HFFc6 (cell line): ENCODE results near the gene NIT2. TPM values are rescaled to one million over a fixed set of nuclear protein-coding genes. Genes with fewer than 3 reads are reported as not detected.

Source experiments
- DNase-seq: peaks from one replicate; pipeline ENCODE4 v3.0.0-alpha.2; 2018
- H3K27ac Mint-ChIP-seq: 2 replicates; pipeline ENCODE4 v1.8.0; 2020; ENCODE audit warnings: mild to moderate bottlenecking, mixed read lengths
- H3K27me3 Mint-ChIP-seq: 2 replicates; pipeline ENCODE4 v1.8.0; 2021; ENCODE audit warnings: mild to moderate bottlenecking, moderate library complexity, mixed read lengths; ENCODE audit not compliant: insufficient read depth
- H3K36me3 Mint-ChIP-seq: 2 replicates; pipeline ENCODE4 v1.8.0; 2021; ENCODE audit warnings: low read depth, mixed read lengths
- H3K4me1 Mint-ChIP-seq: 2 replicates; pipeline ENCODE4 v1.8.0; 2020; ENCODE audit warnings: low read depth, mixed read lengths
- H3K4me3 Mint-ChIP-seq: 2 replicates; pipeline ENCODE4 v1.8.0; 2020; ENCODE audit warnings: mild to moderate bottlenecking, moderate library complexity, mixed read lengths
- H3K9me3 Mint-ChIP-seq: 2 replicates; pipeline ENCODE4 v1.8.0; 2020; ENCODE audit warnings: mild to moderate bottlenecking, mixed read lengths
- total RNA-seq, 6 experiments: library from RNA; stranded (reverse); fragmentation: NEBNext Ultra II Directional; extraction: Animal tissue kit (Norgen Biotek cat#: 25700); gene quantifications; 2 replicates in 1 of 6; 3 replicates in 5 of 6; pipeline ENCODE4 v1.2.3, GENCODE V29; 2021
- TF ChIP-seq, protein P1 (sequence below): fragments of 200-600 bp; sonication (generic); IDR thresholded peaks from 2 replicates; pipeline ENCODE4 v1.5.0; 2021; ENCODE audit warnings: antibody characterized with exemption, mild to moderate bottlenecking

NIT2 gene
- total RNA-seq, 6 experiments from 2014 or later = 36.4 to 48.6 (median 42.7) TPM

DNA sequence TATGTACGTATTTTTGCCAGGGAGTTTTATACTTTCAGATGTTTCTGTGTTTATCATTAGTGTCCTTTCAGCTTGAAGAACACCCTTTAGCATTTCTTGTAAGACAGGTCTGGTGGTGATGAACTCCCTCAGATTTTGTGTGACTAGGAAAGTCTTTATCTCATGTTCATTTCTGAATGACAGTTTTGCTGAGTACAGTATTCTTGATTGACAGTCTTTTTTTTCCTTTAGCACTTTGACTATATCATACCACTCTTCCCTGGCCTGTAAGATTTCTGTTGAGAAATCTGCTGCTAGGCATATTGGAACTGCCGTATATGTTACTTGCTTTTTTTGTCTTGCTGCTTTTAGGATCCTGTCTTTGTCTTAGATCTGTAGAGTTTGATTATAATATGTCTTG is 72.6 kb downstream of the NIT2 start:
- TF ChIP-seq, protein P1, sequence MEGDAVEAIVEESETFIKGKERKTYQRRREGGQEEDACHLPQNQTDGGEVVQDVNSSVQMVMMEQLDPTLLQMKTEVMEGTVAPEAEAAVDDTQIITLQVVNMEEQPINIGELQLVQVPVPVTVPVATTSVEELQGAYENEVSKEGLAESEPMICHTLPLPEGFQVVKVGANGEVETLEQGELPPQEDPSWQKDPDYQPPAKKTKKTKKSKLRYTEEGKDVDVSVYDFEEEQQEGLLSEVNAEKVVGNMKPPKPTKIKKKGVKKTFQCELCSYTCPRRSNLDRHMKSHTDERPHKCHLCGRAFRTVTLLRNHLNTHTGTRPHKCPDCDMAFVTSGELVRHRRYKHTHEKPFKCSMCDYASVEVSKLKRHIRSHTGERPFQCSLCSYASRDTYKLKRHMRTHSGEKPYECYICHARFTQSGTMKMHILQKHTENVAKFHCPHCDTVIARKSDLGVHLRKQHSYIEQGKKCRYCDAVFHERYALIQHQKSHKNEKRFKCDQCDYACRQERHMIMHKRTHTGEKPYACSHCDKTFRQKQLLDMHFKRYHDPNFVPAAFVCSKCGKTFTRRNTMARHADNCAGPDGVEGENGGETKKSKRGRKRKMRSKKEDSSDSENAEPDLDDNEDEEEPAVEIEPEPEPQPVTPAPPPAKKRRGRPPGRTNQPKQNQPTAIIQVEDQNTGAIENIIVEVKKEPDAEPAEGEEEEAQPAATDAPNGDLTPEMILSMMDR = no peak
- no peak for DNase-seq
- Mint-ChIP-seq H3K36me3 (peaks cover 38% of the 10 kb centered on the region), H3K27ac (no peak overlapping the region), H3K9me3 (peaks cover 4% of the 10 kb centered on the region; the same call in 1 of the 2 replicates), H3K4me3 (no peak overlapping the region), H3K27me3 (no peaks in the 10 kb centered on the region), H3K4me1 (peaks cover 36% of the 10 kb centered on the region)

DNA sequence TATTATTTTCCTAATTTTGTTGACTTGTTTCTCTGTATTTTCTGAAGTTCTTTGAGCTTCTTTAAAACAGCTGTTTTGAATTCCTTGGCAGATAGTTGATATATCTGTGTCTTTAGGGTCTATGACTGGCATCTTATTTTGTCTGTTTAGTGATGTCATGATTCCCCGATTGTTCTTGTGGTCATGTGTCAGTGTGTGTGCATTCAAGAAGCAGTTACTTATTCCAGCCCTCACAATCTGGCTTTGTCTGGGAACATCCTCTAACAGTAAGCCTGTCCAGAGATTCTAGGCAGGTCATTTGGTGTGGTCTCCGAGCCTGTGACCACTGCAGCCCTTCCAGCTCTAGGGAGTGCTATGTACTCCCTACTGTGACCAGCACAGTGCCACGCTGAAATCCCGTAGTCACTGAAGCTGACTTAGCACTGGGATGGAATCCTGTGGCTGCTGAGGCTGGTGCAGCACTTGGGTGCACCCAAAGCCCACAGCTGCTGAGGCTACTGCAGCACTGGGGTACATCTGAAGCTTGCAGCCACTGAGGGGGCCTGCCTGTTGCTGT is 73.5 kb downstream of the NIT2 start:
- Mint-ChIP-seq H3K9me3 (peaks cover 4% of the 10 kb centered on the region; the same call in 1 of the 2 replicates), H3K27ac (no peak overlapping the region), H3K27me3 (no peaks in the 10 kb centered on the region), H3K4me1 (peaks cover 28% of the 10 kb centered on the region), H3K36me3 (peaks cover 38% of the 10 kb centered on the region), H3K4me3 (no peak overlapping the region)
- no peak for DNase-seq
- TF ChIP-seq, protein P1 = no peak

Other genes starting within 250 kb of the NIT2 start
- 10 to 100 TPM; 37.8 to 54.7 (median 48.2) TPM for gene FILIP1L, start 220.3 kb upstream of the NIT2 start, total RNA-seq
- gene TBC1D23, start 73.8 kb upstream of the NIT2 start, total RNA-seq = 10 to 100 TPM; 62.1 to 76.5 (median 72.9) TPM
- gene TOMM70, start 66.3 kb downstream of the NIT2 start, total RNA-seq = 10 to 100 TPM; 45.9 to 51.7 (median 48.7) TPM
- 1 to 10 TPM; 1.1 to 2.7 (median 1.6) TPM for gene LNP1, start 66.8 kb downstream of the NIT2 start, total RNA-seq
- 10 to 100 TPM; 25.2 to 44.1 (median 28.5) TPM for gene TMEM45A, start 157.9 kb downstream of the NIT2 start, total RNA-seq